Epithelial cell of proximal tubule (primary cell): ENCODE results near the gene SCN3A. TPM values are rescaled to one million over a fixed set of nuclear protein-coding genes. Genes with fewer than 3 reads are reported as not detected.

ENCODE experiments used
- DNase-seq: peaks from one replicate; pipeline ENCODE4 v3.0.0-alpha.2; 2011; ENCODE audit warnings: low read depth
- H3K4me3 ChIP-seq: 2 replicates; pipeline ENCODE4 v1.5.1; 2011; ENCODE audit warnings: low read depth, mild to moderate bottlenecking, low read length
- CTCF ChIP-seq: conservative IDR thresholded peaks from 2 replicates; pipeline ENCODE4 v1.5.1; 2012; ENCODE audit warnings: low read depth, mild to moderate bottlenecking, low read length
- total RNA-seq: library from RNA; depleted of rRNA; stranded (reverse); fragments of >200 nt; gene quantifications from 2 replicates; pipeline ENCODE4 v1.2.3, GENCODE V29; 2015

Gene SCN3A
- total RNA-seq, 1 donor from 2014 or later = 0.52 TPM

GRCh38 chr2:165055082-165055851 lies 148.6 kb downstream of the SCN3A start:
- DNase-seq = no peak
- no peak for TF ChIP-seq CTCF
- H3K4me3 ChIP-seq = no peak overlapping the region

- TF ChIP-seq CTCF = no peak
- no peak for DNase-seq
- H3K4me3 ChIP-seq = no peak overlapping the region
Measured at GRCh38 chr2:165054652-165055051, 149.2 kb downstream of the SCN3A start.

- no peak for TF ChIP-seq CTCF
- no peak overlapping the region for H3K4me3 ChIP-seq
- no peak for DNase-seq
Measured at GRCh38 chr2:165044505-165045303, 159.1 kb downstream of the SCN3A start.

Other genes starting within 250 kb of the SCN3A start
- gene SLC38A11, start 248.5 kb downstream of the SCN3A start, total RNA-seq = 0.17 TPM in 1 of 2 replicates, not detected in the other
- gene SCN2A, start 35.4 kb upstream of the SCN3A start, total RNA-seq = under 0.01 and 0.07 TPM in 2 replicates